Right lobe of liver (tissue), 6 donors: ENCODE measurements around the gene FAM227B. TPM values are rescaled to one million over a fixed set of nuclear protein-coding genes. Genes with fewer than 3 reads are reported as not detected.
A peak's percentile ranks its signal among the peaks of the same experiment; 100 is the strongest.
"Not testable (repeated sequence)": the region's sequence is repeated elsewhere in the genome, so short reads cannot be mapped to it uniquely, and the experiment has no call there.

ENCODE experiments used
- ATAC-seq, 4 donors: fragments of 200-7000 bp; cut with Tn5 transposase; one replicate each; pipeline ENCODE4 v1.9.1; 2020; ENCODE audit warnings: mild to moderate bottlenecking in 4 of 4, moderate library complexity in 4 of 4
- DNase-seq, 3 donors: peaks; one replicate each; pipeline ENCODE4 v3.0.0-alpha.2; 2020
- H3K27ac ChIP-seq, 3 donors: fragments of 200-600 bp; one replicate each; pipeline ENCODE4 v1.8.0; 2022
- H3K27me3 ChIP-seq, 2 donors: fragments of 200-600 bp; one replicate each; pipeline ENCODE4 v1.8.0; 2022
- H3K36me3 ChIP-seq, 4 donors: fragments of 200-600 bp; sonication (generic) in 1 of 4; one replicate each; pipeline versions ENCODE4 v1.5.1 to v1.8.0; 2017 to 2022; ENCODE audit warnings: control low read depth in 1 of 4
- H3K4me1 ChIP-seq, 4 donors: fragments of 200-600 bp; sonication (generic) in 1 of 4; one replicate each; pipeline versions ENCODE4 v1.5.1 to v1.8.0; 2017 to 2022; ENCODE audit warnings: control low read depth in 1 of 4
- H3K4me3 ChIP-seq, 3 donors: fragments of 200-600 bp; one replicate each; pipeline ENCODE4 v1.8.0; 2022
- H3K9me3 ChIP-seq, 4 donors: fragments of 200-600 bp; sonication (generic) in 1 of 4; one replicate each; pipeline versions ENCODE4 v1.5.1 to v1.8.0; 2017 to 2022; ENCODE audit warnings: control low read depth in 1 of 4
- POLR2A ChIP-seq: fragments of 450-650 bp; IDR thresholded peaks from one replicate; pipeline ENCODE4 v1.6.1; 2017; ENCODE audit warnings: antibody characterized with exemption, mild to moderate bottlenecking
- WGBS: methylation state at CpG from one replicate; pipeline ENCODE4 v1.1.6; 2018; ENCODE audit warnings: low coverage, low lambda C conversion rate; ENCODE audit not compliant: insufficient coverage; ENCODE audit errors: missing lambda C conversion rate; 5-methylcytosine and 5-hydroxymethylcytosine counted together
- intact Hi-C, 2 donors: fragments of 100-400 bp; cut with DNase I; formaldehyde crosslinking; loops; one replicate each; pipeline versions ENCODE4 v1.11.2 to v1.14.1; 2022
- total RNA-seq, 6 experiments: library from RNA; depleted of rRNA in 2 of 6; stranded (reverse); fragments of >200 nt in 2 of 6; fragmentation: NEBNext Ultra II Directional in 3 of 6; extraction: Animal tissue kit (Norgen Biotek cat#: 25700) in 3 of 6; gene quantifications; one replicate each; pipeline versions ENCODE4 v1.1.0 to v1.2.4, GENCODE V29; 2016 to 2023
- TF ChIP-seq, protein P1 (sequence below), 4 donors: fragments of 200-600 bp in 3 of 4; fragments of 450-650 bp in 1 of 4; IDR thresholded peaks; one replicate each; pipeline versions ENCODE4 v1.5.1 to v1.8.0; 2016 to 2022; ENCODE audit warnings: antibody characterized with exemption in 4 of 4, mild to moderate bottlenecking in 2 of 4
- donor health status: DM: no; HTN: yes; CAD: no.
- donor health status: DM: no; HTN: no; CAD: no.
- donor health status: DM: no; HTN: no; CAD: no.
- donor health status: DM: no; HTN: yes; CAD: no.
- donor health status: DM: no; HTN: yes; CAD: no.

FAM227B gene
- total RNA-seq, 6 experiments from 2014 or later = 1.3 to 3.2 (median 2.0) TPM

DNA sequence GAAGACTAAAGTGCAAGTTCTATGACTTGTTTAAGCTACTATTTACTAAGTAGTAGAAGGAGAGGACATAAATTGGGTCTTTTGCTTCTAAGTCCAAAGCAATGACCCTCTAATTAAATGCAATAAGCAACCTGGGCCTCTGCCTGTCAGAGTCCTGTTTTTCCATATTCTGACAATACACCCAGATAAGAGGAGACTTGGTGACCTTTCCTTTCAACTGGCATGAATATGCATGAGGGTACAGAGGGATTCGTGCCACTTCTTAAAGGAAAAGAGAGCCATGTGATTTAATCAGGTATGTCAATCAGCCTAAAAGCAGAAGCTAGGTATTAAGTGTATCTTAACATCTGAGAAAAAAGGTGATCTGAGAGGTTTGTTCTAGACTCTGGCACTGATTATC, 248.3 kb downstream of the FAM227B start:
- no peak overlapping the region for H3K27ac ChIP-seq
- WGBS = 55% methylated on average over 1 of the region's 1 CpG

DNA sequence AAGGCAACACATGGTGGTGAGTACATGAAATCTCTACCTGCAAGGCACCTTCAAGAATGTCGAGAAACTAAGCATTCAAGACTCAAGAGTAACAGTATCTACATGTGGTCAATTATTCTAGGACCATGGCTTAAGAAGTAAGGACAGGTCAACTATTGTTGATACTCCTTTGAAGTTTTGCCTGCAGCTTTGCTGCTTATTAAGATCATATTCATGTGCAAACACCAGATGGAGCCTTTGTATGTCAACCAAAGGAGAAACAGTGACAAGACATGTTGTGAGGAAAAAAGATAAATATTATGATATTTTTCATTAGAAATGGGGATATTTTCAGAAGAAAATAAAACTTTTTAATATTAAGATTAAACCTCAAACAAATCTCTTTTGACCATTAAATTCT, 249.8 kb downstream of the FAM227B start:
- no peak for ATAC-seq

More for the DNA sequence above, 248.3 kb downstream of the FAM227B start:
- intact Hi-C loops = no loop called here
- Histone ChIP-seq H3K9me3 (no peaks in the 10 kb centered on the region), H3K4me1 (no peaks in the 10 kb centered on the region), H3K36me3 (no peaks in the 10 kb centered on the region), H3K4me3 (no peak overlapping the region), H3K27me3 (no peaks in the 10 kb centered on the region)
- DNase-seq (no peak), ATAC-seq (no peak)
- TF ChIP-seq POLR2A = no peak
- TF ChIP-seq, protein P1, sequence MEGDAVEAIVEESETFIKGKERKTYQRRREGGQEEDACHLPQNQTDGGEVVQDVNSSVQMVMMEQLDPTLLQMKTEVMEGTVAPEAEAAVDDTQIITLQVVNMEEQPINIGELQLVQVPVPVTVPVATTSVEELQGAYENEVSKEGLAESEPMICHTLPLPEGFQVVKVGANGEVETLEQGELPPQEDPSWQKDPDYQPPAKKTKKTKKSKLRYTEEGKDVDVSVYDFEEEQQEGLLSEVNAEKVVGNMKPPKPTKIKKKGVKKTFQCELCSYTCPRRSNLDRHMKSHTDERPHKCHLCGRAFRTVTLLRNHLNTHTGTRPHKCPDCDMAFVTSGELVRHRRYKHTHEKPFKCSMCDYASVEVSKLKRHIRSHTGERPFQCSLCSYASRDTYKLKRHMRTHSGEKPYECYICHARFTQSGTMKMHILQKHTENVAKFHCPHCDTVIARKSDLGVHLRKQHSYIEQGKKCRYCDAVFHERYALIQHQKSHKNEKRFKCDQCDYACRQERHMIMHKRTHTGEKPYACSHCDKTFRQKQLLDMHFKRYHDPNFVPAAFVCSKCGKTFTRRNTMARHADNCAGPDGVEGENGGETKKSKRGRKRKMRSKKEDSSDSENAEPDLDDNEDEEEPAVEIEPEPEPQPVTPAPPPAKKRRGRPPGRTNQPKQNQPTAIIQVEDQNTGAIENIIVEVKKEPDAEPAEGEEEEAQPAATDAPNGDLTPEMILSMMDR (IDR thresholded peaks at IDR 0.05) = no peak

DNA sequence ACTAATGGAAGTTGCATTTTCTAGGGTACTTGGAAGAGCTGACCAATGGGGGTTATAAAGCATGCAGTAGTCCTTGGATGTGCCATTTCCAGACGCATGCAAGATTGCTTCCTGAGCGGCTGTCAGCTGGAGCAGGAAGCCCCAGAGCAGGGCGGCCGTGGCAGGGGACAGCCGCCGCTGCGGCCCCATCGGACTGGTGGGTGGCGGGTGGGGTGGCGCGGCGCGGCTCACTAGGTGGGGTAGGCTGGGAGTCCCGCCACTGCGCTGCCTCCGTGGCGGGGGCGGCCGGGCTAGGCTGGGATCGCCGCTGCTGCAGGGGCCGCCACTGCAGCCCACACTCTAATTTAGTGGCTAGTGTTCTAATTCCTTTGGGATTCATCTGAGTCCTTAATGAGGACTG, 254.1 kb downstream of the FAM227B start:
- H3K4me3 ChIP-seq = no peak overlapping the region
- TF ChIP-seq, protein P1 (IDR thresholded peaks at IDR 0.05) = no peak
- no peak for TF ChIP-seq POLR2A
- no peaks in the 10 kb centered on the region for H3K4me1 ChIP-seq
- H3K36me3 ChIP-seq = no peaks in the 10 kb centered on the region
- H3K27ac ChIP-seq = no peak overlapping the region
- no CpG with 5 or more reads among the region's 22 CpGs for WGBS
- no peaks in the 10 kb centered on the region for H3K27me3 ChIP-seq
- intact Hi-C loops = no loop called here
- peaks cover 0 to 6% (median 0%) of the 10 kb centered on the region in 4 donors for H3K9me3 ChIP-seq
- no peak for ATAC-seq
- no peak for DNase-seq

More for the DNA sequence above, 249.8 kb downstream of the FAM227B start:
- Histone ChIP-seq H3K36me3 (no peaks in the 10 kb centered on the region), H3K9me3 (no peaks in the 10 kb centered on the region), H3K27me3 (no peaks in the 10 kb centered on the region), H3K4me1 (no peaks in the 10 kb centered on the region), H3K4me3 (no peak overlapping the region), H3K27ac (no peak overlapping the region)
- TF ChIP-seq POLR2A = no peak
- TF ChIP-seq, protein P1 (IDR thresholded peaks at IDR 0.05) = peak in 1 of 4 donors; percentile 24
- DNase-seq = no peak
- intact Hi-C loops = no loop called here
- 92% methylated on average over 1 of the region's 1 CpG for WGBS

DNA sequence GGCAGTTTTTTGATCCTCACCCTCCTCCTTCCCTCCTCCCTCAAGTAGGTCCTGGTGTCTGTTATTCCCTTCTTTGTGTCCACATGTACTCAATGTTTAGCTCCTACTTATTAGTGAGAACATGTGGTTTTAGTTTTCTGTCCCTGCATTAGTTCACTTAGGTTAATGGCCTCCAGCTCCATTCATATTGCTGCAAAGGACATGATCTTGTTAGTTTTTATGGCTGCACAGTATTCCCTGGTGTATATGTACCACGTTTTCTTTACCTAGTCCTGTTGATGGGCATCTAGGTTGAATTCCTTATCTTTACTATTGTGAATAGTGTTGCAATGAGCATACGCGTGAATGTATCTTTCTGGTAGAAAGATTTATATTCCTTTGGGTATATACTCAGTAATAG, 259.2 kb downstream of the FAM227B start:
- 68% methylated on average over 3 of the region's 3 CpGs for whole genome bisulfite sequencing
- Histone ChIP-seq H3K36me3 (no peaks in the 10 kb centered on the region), H3K4me1 (no peaks in the 10 kb centered on the region), H3K9me3 (peaks cover 0 to 6% (median 0%) of the 10 kb centered on the region in 4 donors), H3K27ac (no peak overlapping the region), H3K27me3 (no peaks in the 10 kb centered on the region), H3K4me3 (no peak overlapping the region)
- ATAC-seq (no peak), DNase-seq (no peak)
- intact Hi-C loops = no loop called here
- TF ChIP-seq POLR2A = no peak
- TF ChIP-seq, protein P1 (IDR thresholded peaks at IDR 0.05) = no peak

DNA sequence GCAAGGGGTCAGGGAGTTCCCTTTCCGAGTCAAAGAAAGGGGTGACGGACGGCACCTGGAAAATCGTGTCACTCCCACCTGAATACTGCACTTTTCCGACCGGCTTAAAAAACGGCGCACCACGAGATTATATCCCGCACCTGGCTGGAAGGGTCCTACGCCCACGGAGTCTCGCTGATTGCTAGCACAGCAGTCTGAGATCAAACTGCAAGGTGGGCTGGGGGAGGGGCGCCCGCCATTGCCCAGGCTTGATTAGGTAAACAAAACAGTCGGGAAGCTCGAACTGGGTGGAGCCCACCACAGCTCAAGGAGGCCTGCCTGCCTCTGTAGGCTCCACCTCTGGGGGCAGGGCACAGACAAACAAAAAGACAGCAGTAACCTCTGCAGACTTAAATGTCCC, 266.2 kb downstream of the FAM227B start:
- 72% methylated on average over 4 of the region's 17 CpGs for WGBS
- H3K4me3 ChIP-seq, H3K4me1 ChIP-seq, H3K27ac ChIP-seq, H3K9me3 ChIP-seq, H3K36me3 ChIP-seq, DNase-seq, H3K27me3 ChIP-seq, ATAC-seq, intact Hi-C loops: not testable (repeated sequence)
